Keratinocyte (primary cell): ENCODE results near the gene ATP7A.

Experiments
- CTCF ChIP-seq, 3 experiments: IDR thresholded peaks in 1 of 3; conservative IDR thresholded peaks in 1 of 3; optimal IDR thresholded peaks in 1 of 3; 2 replicates in 2 of 3; 3 replicates in 1 of 3; pipeline versions ENCODE3 to v1.5.1; 2011; ENCODE audit warnings: low read length in 3 of 3, mild to moderate bottlenecking in 3 of 3, moderate library complexity in 2 of 3, control low read depth in 1 of 3, inconsistent platforms in 1 of 3; ENCODE audit not compliant: insufficient read depth in 2 of 3; ENCODE audit errors: extremely low read depth in 1 of 3
- EZH2 ChIP-seq: IDR thresholded peaks from one replicate; pipeline ENCODE4 v1.6.1; 2012; ENCODE audit warnings: inconsistent platforms, mild to moderate bottlenecking, low read length, moderate library complexity

DNA sequence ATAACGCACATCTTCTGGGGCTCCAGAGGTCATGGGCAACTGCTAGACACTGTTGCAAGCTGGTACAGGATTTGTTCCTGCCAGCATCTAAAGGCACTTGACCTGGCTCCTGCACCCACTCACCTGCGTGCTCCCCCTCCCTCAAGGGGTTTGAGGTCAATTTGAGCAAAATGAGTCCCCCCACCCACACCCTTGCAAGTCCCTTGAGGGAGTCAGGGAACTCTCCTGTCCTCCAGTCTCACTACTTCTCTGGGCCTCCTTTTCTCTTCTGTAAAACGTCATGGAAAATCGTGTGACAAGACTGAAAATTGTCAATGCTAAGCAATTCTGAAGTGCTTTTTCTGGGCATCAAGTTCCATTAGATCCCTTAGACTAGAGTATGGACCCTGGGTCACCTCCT, 153.7 kb downstream of the ATP7A start:
- TF ChIP-seq CTCF (optimal IDR thresholded peaks at IDR 0.05 in 1 of 3, IDR thresholded peaks at IDR 0.05 in 1 of 3, conservative IDR thresholded peaks at IDR 0.05 in 1 of 3; ENCODE audit: extremely low read depth in 1 of 3, insufficient read depth in 2 of 3, low read length in 3 of 3) (no peak), EZH2 (no peak)
